ENCODE results near the gene TMEM97.
"Not testable (repeated sequence)": the region's sequence is repeated elsewhere in the genome, so short reads cannot be mapped to it uniquely, and the experiment has no call there.

The TMEM97 gene

DNA sequence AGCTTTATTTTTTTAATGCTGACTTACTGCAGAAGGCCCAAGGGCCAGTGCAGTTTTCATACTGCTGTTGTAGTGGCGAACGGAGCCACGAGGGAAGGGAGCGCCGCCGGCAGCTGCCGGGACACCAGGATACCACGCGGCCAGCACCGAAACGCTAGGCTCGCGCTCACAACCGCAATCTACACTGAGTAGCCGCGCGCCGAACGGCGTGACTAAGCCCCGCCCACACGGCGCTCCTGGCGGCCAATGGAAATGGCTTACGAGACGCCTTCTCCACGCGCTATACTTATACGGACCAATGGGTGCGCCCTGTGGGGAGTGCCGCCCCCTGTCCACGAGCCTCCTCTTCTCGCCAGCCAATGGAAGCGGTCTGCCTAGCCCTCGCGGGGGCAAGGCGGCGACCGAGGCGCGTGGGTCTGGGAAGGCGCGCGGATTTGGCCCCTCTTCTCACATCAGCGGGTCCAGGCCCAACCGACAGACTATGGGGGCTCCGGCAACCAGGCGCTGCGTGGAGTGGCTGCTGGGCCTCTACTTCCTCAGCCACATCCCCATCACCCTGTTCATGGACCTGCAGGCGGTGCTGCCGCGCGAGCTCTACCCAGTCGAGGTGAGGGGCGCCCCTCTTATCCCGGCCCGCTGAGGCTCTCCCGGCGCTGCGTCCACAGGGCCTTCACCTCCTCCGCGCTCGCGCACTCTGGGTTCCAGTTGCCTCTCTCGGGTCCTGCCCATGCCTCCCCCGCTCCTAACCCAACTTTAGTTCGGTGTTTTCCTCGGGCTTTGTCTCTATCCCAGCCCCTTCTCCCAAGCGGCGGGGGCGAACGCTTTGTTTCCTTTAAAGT lies at the start of gene TMEM97:
Gene TMEM97 (plus strand): TSS at position 442 of the 839 bp plus-strand sequence. CDS start 40 bp downstream, at position 482.
- peak; percentile 95 for DNase-seq

DNA sequence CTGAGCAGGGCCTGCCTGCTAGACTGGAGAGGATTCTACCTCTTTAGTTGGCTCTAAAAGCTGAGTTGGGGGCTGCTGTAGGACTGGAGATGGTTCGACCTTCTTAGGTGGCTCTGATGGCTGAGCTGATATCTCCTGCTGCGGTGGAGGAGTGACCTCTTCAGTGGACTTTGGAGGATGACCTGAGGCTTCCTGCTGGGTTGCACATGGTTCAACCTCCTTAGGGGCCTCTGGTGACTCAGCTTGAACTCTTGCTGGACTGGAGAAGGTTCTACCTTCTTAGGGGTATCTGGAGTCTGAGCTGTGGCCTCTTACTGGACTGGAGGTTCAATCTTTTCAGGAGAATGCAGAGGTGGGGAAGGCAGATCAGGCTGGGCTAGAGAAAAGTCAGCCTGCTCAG lies 48.9 kb upstream of the TMEM97 start:
- DNase-seq = no peak

DNA sequence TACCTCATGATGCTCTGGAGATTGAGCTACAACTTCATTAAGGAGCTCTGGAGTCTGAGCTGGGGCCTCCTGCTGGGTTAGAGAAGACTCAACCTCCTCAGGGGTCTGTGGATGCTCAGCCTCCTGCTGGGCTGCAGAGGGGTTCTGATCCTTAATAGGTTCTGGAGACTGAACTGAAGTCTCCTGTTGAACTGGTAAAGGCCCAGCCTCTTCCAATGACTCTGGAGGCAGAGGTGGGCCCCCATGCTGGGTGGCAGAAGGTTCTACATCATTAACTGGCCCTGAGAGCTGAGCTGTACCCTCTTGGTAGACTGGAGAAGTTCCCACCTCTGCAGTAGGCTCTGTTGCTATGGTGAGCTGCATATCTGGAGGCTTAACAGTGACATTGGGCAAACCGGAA lies 48.1 kb upstream of the TMEM97 start:
- DNase-seq = no peak

DNA sequence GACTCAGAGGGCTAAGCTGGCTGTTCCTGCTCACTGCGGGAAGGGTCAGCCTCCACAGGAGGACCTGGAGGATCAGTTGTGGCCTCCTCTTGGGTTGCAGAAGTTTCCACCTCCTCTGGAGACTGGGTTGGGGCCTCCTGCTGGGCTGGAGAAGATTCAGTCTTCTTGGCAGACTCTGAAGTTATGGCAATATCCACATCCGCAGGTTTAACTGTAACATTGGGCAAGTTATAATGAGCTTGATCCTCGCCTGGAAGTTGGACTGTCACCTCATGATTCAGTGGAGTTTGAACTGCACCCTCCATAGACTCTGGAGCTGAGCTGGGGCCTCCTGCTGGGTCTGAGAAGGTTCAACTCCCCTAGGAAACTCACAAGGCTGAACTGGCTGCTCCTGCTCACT lies 47.6 kb upstream of the TMEM97 start:
- no peak for DNase-seq

DNA sequence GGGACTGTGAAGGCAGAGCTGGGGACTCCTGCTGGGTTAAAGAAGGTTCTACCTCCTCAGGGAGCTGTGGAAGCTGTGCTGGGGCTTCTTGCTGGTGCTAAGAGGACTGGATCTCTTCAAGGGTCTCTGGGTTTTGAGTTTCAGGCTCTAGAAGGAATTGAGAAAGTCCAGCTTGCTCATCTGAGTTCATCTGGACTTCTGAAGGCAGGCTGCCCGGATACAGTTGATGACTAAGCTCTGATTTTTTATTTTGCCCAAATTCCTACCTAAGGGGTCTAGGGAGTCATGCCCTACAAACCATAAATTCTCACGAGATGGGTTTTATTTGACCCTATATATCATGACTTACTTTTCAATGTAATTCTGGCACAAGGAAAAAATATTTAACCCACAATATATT lies 46.8 kb upstream of the TMEM97 start:
- DNase-seq = no peak

DNA sequence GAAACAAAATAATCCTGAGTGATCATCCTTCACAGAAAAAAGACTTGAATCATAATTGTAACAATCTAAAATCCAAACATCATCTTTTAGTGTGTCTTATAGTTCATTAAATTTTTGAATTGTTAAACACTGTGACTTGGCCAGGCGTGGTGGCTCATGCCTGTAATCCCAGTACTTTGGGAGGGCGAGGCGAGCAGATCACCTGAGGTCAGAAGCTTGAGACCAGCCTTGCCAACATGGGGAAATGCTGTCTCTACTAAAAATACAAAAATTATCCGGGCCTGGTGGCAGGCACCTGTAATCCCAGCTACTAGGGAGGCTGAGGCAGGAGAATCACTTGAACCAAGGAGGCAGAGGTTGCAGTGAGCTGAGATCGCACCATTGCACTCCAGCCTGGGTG lies 45.7 kb upstream of the TMEM97 start:
- not testable (repeated sequence) for DNase-seq

DNA sequence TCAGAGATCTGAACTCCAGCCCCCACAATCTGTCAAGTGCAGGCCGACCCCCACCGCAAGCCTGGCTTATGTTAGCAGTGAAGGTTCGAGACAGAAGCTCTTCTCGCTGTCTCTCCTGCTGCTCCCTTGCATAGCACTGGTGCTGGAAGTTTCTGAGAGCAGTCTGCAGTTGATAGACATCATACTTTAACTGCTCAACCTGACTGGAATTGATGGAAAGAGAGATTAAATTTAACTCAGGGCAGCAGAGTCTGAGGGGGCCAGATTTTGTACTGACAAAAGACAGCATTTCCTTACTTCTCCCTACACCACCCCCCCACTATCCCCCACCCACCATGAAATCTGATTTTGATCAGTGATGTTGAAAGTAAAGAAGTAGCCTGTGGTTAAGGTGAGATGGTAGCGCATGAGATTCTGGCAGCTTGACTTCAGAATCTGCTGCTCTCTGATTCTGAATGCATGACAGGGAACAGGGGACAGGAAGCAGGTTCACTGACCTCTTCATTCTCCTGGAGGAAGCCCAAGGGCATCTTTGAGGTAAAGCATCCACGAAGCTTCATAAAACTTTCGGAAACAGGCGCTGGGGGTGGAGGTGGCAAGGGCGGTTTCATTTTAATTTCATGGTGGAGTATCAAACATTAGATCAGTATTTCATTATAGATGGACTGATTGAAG lies 44.3 kb upstream of the TMEM97 start:
- DNase-seq = no peak

DNA sequence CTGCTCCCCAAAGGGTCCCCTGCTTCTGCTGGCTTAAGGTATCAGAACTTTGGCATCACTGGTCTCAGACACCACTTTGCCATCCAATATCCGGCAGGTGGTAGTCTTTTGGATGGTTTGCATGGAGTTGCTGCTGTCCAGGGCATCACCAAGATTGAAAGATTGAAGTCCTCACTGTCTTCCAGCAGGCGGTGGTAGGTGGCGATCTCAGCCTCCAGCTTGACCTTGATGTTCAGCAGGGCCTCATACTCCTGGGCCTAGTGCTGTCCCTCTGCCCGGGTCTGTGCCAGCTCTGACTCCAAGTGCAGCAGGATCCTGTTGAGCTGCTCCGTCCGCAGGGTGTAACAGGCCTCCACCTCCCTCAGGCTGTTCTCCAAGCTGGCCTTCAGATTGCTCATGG lies 43.0 kb upstream of the TMEM97 start:
- no peak for DNase-seq

DNA sequence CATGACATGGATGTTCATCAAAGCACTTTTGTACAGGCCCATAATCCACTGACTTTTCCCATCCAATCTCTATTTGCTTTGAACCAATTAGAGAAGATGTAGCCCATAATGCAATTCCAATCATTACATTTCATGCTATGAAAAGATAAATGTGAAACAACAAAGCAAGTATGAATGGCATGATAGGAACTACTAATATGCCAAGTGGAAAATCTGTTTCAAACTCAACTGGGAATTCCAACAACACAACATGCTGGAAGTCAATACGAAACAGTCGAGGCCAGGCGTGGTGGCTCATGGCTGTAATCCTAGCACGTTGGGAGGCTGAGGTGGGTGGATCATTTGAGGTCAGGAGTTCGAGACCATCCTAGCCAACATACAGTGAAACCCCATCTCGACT lies 39.6 kb upstream of the TMEM97 start:
- DNase-seq = no peak

DNA sequence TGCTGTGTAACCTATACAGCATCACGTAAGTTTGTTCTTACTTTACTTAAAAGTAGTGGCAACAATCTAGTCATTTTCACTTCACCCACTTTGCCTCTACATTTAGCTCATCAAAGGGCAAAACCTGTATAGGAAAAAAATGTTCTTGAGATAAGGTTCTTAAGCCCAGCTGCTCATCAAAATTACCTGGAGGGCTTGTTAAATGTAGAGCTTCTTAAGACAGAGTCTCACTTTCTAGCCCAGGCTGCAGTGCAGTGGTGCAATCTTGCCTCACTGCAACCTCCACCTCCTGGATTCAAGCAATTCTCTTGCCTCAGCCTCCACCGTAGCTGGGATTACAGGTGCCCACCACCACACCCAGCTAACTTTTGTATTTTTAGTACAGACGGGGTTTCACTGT lies 38.2 kb upstream of the TMEM97 start:
- DNase-seq = no peak

DNA sequence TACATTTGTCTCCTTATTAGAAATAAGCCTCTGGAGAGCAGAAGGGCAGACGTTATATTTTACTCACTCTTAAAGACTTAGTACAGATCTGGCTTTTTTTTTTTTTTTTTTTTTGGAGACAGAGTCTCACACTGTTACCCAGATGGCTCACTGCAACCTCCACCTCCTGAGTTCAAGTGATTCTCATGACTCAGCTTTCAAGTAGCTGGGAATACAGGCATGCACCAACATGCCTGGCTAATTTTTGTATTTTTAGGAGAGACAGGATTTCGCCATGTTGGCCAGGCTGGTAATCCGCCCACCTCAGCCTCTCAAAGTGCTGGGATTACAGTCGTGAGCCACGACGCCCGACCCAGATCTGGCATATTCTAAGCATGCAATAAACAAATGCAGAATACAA lies 36.4 kb upstream of the TMEM97 start:
- DNase-seq = no peak

DNA sequence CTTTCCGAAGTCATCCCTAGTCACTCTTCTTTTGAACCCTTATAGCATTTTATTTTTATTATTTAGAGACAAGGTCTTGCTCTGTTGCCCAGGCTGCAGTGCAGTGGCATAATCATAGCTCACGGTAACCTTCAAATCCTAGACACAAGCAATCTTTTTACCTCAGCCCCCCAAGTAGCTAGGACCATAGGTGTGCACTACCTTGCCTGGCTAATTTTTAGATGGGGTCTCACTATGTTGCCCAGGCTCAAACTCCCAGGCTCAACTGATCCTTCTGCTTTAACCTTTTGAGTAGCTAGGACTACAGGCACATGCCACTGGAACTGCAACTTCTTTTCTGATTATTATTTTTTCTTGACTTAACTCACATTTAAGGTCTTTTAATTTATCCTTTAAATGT lies 33.0 kb upstream of the TMEM97 start:
- DNase-seq = no peak

DNA sequence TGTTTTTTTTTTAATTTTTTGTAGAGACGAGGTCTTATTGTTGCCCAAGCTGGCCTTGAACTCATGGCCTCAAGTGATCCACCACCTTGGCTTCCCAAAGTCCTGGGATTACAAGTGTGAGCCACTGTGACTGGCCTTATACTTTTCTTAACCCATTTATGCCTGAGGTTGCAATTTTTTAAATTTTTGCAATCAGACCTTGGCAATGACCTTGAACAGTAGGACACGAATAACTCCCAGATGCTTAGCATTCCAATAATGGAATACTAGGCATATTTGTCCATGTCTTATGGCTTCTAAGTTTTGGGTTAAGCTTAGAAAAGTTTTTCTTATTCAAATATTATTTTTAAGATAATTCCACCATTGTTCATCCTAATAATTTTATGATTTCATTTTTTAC lies 28.3 kb upstream of the TMEM97 start:
- no peak for DNase-seq

DNA sequence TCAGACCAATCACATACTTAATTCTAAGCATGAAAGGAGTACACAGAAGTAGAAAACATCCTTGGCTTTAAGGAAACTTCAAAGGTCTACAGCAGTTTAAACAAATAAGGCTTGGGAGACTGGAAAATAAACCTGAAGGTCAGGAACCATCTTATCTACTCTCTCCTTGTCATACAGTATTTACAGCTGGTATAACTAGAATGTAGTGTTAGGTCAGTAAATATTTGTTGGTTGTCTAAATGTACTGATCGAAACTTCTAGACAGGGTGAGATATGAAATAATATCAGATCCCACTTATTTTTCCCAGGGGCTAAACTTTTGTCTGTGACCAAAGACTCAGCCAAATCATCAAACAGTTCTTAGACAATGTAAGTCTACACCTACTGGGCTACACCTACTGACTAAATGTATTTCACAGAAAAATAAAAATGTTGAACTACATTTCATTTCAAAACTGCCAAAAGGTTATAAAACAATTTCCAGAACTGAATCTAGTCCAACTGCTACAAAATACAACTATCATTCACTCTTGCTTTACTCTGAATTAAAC lies 27.1 kb upstream of the TMEM97 start:
- DNase-seq = no peak

DNA sequence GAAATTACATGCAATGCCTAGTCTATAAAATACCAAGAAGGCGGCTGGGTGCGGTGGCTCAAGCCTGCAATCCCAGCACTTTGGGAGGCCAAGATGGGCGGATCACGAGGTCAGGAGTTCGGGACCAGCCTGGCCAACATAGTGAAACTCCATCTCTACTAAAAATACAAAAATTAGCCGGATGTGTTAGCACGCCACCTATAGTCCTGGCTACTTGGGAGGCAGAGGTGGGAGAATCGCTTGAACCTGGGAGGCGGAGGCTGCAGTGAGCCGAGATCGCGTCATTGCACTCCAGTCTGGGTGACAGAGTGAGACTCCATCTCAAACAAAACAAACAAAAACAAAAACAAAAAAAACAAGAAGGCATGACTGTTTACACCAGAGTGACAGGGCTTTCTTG lies 26.1 kb upstream of the TMEM97 start:
- DNase-seq = not testable (repeated sequence)

DNA sequence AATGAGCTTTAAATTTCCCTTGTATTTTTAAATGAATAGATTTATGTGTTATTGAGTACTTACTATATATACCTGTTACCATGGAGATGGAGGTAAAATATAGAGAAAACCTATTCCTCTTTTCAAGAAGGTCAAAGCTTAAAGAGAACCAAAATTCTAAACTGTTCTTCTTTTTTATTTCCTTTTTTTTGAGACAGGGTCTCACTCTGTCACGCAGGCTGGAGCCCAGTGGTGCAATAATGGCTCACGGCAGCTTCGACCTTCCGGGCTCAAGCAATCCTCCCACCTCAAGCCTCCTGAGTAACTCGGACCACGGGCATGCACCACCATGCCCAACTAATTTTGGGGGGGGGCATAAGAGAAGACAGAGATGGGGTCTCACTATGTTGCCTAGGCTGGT lies 25.0 kb upstream of the TMEM97 start:
- DNase-seq = no peak

DNA sequence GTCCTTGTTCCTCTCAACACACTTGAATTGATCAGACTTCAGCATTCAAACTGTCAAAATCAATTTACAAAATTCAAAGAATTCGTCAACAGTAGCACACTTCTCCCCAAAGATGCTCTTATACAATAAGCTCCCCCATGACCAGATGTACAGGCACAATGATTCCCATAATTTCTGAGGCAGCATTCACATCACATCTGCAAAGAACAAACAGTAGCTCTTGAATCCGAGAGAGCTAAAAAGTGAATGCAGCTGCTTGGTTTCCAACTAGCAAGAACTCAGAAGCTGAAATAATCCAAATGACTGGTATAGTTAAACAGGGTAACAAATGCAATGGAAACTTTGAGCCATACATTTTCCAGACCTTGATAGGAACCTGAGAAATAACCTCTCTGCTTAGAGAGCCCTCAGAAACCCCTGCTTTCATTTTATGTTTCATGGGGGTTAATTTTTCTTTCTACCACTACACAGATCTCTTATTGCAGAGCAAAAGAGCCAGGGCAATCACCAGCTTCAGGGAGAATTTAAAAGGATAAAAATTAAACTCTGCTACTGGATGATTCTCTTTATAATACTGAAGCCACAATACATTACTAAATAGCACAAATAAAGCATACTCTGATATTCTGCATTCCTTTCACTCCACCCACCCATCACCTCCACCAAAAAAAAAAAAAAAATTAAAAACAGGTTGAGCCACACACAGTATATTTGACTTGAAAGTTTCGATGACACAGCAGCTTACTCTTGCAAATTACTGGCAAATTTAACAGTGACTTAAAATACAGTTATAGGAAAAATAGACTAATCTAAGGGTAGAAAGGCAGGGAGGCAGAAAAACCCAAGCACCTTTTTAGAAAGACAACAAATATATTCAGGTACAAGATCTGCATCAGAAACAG lies 23.1 kb upstream of the TMEM97 start:
- DNase-seq = no peak

DNA sequence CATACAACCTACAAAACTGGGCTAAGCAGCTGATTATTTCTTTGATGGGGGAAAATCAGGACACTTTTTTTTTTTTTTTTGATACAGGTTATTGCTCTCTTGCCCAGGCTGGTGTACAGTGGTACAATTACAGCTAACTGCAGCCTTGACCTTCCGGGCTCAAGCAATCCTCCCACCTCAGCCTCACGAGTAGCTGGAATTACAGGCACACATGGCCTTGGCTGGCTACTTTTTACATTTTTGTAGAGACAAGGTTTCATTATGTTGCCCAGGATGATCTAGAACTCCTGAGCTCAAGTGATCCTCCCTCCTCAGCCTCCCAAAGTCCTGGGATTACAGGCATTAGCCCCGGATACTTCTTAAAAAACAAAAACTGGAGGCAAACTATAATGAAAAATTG lies 20.6 kb upstream of the TMEM97 start:
- DNase-seq = no peak

DNA sequence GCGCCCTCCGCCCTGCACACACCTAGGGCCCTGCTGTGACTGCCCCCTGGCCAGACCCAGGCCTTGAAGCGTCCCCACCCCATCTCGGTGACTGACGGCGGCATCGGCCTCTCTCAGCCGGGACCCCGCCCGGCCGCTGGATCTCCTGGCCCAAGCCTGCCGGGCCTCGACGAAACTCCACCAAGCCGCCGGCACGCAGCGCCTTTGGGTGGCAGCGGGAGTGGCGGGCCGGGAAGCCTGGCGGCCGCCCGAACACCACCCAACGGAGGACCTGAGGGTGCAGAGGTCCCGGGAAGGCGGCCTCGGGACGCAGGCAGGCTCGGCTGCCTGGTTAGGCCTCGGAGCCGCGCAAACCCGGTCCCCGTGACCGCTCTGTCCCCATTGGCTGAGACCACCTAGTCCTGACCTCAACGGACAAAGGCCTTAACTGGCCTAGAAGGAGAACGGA lies 12.0 kb upstream of the TMEM97 start:
- no peak for DNase-seq

DNA sequence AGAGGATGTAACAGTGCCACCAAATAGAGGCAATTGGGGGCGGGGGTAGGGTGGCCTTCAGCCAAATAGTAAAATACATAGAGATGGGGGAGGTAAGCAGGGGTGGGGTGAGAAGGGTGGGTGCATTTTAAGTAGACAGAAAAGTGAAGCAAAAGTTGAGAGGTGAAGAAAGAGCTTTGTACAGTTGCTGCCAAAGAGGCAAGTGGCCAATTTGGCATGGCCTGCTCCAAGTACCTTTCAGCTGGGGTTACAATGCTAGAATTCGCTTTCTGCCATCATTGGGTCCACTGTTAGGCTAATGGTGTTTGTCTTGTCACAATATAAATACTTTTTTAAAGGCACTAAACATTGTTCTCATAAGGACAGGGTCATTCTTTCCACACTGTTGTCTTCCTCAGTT lies 5.2 kb upstream of the TMEM97 start:
- DNase-seq = no peak

DNA sequence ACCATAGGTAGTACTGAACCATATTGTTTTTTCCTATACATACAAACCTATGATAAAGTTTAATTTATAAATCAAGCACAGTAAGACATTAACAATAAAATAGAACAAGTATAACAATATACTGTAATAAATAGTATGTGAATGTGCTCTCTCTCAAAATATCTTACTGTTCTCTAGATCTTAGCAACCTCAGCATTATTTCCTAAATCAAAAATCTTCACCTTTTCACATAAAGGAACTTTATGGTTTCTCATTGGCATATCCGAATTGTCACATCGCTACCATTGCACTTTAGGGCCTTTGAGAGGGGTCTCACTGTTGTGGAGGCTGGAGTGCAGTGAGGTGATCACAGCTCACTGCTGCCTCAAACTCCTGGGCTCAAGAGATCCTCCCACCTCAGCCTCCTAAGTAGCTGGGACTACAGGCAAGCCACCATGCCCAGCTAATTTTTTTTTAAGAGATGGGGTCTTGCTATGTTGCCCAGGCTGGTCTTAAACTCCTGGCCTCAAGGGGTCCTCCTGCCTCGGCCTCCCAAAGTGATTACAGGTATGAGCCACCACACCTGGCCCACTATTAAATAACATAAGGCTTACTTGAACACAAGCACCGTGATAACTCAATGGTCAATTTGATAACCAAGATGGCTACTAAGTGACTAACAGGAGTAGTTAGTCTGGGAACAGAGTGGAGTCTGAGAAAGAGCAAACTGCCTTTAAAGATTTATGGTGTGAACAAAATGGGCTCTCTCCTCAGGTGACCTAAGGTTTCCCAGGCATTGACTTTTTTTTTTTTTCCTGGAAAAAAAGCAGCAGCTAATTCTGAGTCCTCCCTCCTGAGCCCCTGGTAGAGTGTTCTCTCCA lies 2.9 kb upstream of the TMEM97 start:
- DNase-seq = no peak

All from CD4-positive, alpha-beta T cell treated with Interleukin-12 subunit alpha and Interleukin-12 subunit beta, for 1 hour (primary cell).